ENCODE results near the gene TAS2R41. TPM values are rescaled to one million over a fixed set of nuclear protein-coding genes. Genes with fewer than 3 reads are reported as not detected.

TAS2R41 gene
- total and polyA plus RNA-seq, 2 of the 13 experiments (the other 11 are each of a cell fraction or from before 2014, with no cell fraction given), result not detected

- Histone ChIP-seq H3K4me1 (ENCODE audit: insufficient read depth, low read length) (no peaks in the 10 kb centered on the region), H3K79me2 (ENCODE audit: insufficient read depth, low read length) (no peaks in the 10 kb centered on the region), H4K20me1 (ENCODE audit: insufficient read depth, low read length) (no peaks in the 10 kb centered on the region), H3K27me3 (ENCODE audit: control insufficient read depth in 1 of 2, insufficient read depth in 2 of 2, low read length in 2 of 2) (no peaks in the 10 kb centered on the region), H2AFZ (ENCODE audit: low read length) (no peak overlapping the region), H3K27ac (ENCODE audit: extremely low read length, insufficient read depth, low read length) (no peak overlapping the region), H3K9me3 (ENCODE audit: low read length) (no peaks in the 10 kb centered on the region), H3K4me3 (replicated peaks in 1 of 3; ENCODE audit: insufficient read depth in 1 of 3, low read depth in 2 of 3, low read length in 3 of 3) (no peak overlapping the region), H3K4me2 (ENCODE audit: low read depth, low read length) (no peak overlapping the region), H3K36me3 (replicated peaks in 1 of 2; ENCODE audit: control insufficient read depth in 1 of 2, insufficient read depth in 2 of 2, low read length in 2 of 2) (no peaks in the 10 kb centered on the region), H3K9ac (ENCODE audit: insufficient read depth, low read depth, low read length) (no peak overlapping the region)
- TF ChIP-seq HNF4A (CRISPR knock-in tag; IDR thresholded peaks at IDR 0.05) (peak; percentile 28; the same call in 1 of the 2 replicates), ZFP36L2 (CRISPR knock-in tag; IDR thresholded peaks at IDR 0.05) (no peak), HNF4G (IDR thresholded peaks at IDR 0.05; ENCODE audit: borderline replicate concordance, low read depth, low read length) (peak; percentile 37; the same call in 1 of the 2 replicates), HNF4G (CRISPR knock-in tag; IDR thresholded peaks at IDR 0.05; ENCODE audit: borderline replicate concordance, low read depth) (no peak), MAFK (conservative IDR thresholded peaks at IDR 0.05 in 1 of 2, IDR thresholded peaks at IDR 0.05 in 1 of 2; ENCODE audit: low read length in 2 of 2) (0 out of 4 replicates have a peak, but pooled peaks of 1 of the 2 experiments have one; percentile 33)
- ChIA-PET CTCF (ENCODE audit: low intra/inter-chr PET ratio, low total read pairs) (no interaction called here), POLR2A (no interaction called here)
- DNase-seq (ENCODE audit: low spot score), result peak; percentile 8
- WGBS (ENCODE audit: low lambda C conversion rate), result 7% methylated on average over 5 of the region's 5 CpGs
- FAIRE-seq, result no peak
- in situ Hi-C loops (cut with HindIII; ENCODE audit: extremely low pct_ligation_motif_present, low pct_unique_long_range_greater_than_20kb) (no loop called here), intact Hi-C loops (cut with micrococcal nuclease; ENCODE audit: unreplicated experiment) (no loop called here)
- BruUV-seq (replicated peaks), result no TSS peak
- ATAC-seq, result peak; percentile 71
Observed at GRCh38 chr7:143487566-143487965, 9.9 kb downstream of the TAS2R41 start.

DNA sequence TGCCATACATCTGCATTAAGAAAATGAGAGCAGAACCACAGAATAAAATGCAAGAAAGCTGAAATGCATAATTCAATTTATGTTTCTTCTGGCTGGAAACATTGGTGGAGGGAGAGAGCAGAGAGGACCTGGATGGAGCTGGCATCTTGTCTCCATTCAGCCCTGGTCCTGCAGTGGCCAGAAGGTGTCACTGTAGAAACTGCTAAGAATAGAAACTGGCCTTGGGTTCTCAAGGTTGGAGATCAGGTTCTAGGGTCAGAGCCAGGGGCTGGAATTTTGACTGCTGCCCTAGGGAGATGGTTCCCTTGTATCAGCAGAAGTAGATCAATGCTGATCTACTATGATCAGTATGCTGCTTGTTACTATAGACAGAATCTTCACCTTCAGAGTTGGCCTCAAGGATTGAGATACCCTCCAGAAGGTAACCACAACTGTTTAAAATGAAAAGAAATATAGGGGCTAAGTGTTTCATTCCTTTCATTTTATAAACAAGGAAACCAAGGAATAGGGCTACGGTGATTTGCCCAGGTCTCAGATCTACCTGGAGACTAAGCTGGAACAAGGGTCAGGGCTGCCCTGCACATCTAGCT is 13.1 kb downstream of the TAS2R41 start:
- Histone ChIP-seq H3K4me2 (ENCODE audit: low read depth, low read length) (no peak overlapping the region), H3K79me2 (ENCODE audit: insufficient read depth, low read length) (no peaks in the 10 kb centered on the region), H2AFZ (ENCODE audit: low read length) (no peak overlapping the region), H3K36me3 (replicated peaks in 1 of 2; ENCODE audit: control insufficient read depth in 1 of 2, insufficient read depth in 2 of 2, low read length in 2 of 2) (no peaks in the 10 kb centered on the region), H4K20me1 (ENCODE audit: insufficient read depth, low read length) (no peaks in the 10 kb centered on the region), H3K4me1 (ENCODE audit: insufficient read depth, low read length) (no peaks in the 10 kb centered on the region), H3K27ac (ENCODE audit: extremely low read length, insufficient read depth, low read length) (no peak overlapping the region), H3K9me3 (ENCODE audit: low read length) (no peaks in the 10 kb centered on the region), H3K4me3 (replicated peaks in 1 of 3; ENCODE audit: insufficient read depth in 1 of 3, low read depth in 2 of 3, low read length in 3 of 3) (no peak overlapping the region), H3K9ac (ENCODE audit: insufficient read depth, low read depth, low read length) (no peak overlapping the region), H3K27me3 (ENCODE audit: control insufficient read depth in 1 of 2, insufficient read depth in 2 of 2, low read length in 2 of 2) (no peaks in the 10 kb centered on the region)
- FAIRE-seq, result peak; percentile 57
- ChIA-PET CTCF (ENCODE audit: low intra/inter-chr PET ratio, low total read pairs) (no interaction called here), POLR2A (interaction anchor here (0.5 kb wide), 1 partner anchor 902 kb away, joined by 3 read pairs; no protein-coding TSS in a partner anchor)
- no TSS peak for BruUV-seq (replicated peaks)
- WGBS (ENCODE audit: low lambda C conversion rate), result 29% methylated on average over 1 of the region's 1 CpG
- peak; percentile 95 for ATAC-seq
- intact Hi-C loops (cut with micrococcal nuclease; ENCODE audit: unreplicated experiment), result loop anchor here (2.0 kb wide), 1 partner anchor 636 kb away; no protein-coding TSS in a partner anchor
- peak; percentile 57; the same call in 1 of the 2 replicates for TF ChIP-seq SMC3 (IDR thresholded peaks at IDR 0.05; ENCODE audit: low read length)
- TF ChIP-seq, protein P1, sequence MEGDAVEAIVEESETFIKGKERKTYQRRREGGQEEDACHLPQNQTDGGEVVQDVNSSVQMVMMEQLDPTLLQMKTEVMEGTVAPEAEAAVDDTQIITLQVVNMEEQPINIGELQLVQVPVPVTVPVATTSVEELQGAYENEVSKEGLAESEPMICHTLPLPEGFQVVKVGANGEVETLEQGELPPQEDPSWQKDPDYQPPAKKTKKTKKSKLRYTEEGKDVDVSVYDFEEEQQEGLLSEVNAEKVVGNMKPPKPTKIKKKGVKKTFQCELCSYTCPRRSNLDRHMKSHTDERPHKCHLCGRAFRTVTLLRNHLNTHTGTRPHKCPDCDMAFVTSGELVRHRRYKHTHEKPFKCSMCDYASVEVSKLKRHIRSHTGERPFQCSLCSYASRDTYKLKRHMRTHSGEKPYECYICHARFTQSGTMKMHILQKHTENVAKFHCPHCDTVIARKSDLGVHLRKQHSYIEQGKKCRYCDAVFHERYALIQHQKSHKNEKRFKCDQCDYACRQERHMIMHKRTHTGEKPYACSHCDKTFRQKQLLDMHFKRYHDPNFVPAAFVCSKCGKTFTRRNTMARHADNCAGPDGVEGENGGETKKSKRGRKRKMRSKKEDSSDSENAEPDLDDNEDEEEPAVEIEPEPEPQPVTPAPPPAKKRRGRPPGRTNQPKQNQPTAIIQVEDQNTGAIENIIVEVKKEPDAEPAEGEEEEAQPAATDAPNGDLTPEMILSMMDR (CRISPR knock-in tag; IDR thresholded peaks at IDR 0.05), result peak; percentile 67
- TF ChIP-seq, protein P2, sequence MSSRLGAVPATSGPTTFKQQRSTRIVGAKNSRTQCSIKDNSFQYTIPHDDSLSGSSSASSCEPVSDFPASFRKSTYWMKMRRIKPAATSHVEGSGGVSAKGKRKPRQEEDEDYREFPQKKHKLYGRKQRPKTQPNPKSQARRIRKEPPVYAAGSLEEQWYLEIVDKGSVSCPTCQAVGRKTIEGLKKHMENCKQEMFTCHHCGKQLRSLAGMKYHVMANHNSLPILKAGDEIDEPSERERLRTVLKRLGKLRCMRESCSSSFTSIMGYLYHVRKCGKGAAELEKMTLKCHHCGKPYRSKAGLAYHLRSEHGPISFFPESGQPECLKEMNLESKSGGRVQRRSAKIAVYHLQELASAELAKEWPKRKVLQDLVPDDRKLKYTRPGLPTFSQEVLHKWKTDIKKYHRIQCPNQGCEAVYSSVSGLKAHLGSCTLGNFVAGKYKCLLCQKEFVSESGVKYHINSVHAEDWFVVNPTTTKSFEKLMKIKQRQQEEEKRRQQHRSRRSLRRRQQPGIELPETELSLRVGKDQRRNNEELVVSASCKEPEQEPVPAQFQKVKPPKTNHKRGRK (CRISPR knock-in tag; IDR thresholded peaks at IDR 0.05), result no peak
- TF ChIP-seq STAG1 (CRISPR knock-in tag; IDR thresholded peaks at IDR 0.05), result peak; percentile 61
- in situ Hi-C loops (cut with HindIII; ENCODE audit: extremely low pct_ligation_motif_present, low pct_unique_long_range_greater_than_20kb), result no loop called here
- peak; percentile 30 for DNase-seq (ENCODE audit: low spot score)
